Measurements from ENCODE around the gene NOP16. TPM values are rescaled to one million over a fixed set of nuclear protein-coding genes. Genes with fewer than 3 reads are reported as not detected.

Gene NOP16
- total RNA-seq, 4 donors from 2014 or later, result 21.6 to 43.5 (median 33.9) TPM

DNA sequence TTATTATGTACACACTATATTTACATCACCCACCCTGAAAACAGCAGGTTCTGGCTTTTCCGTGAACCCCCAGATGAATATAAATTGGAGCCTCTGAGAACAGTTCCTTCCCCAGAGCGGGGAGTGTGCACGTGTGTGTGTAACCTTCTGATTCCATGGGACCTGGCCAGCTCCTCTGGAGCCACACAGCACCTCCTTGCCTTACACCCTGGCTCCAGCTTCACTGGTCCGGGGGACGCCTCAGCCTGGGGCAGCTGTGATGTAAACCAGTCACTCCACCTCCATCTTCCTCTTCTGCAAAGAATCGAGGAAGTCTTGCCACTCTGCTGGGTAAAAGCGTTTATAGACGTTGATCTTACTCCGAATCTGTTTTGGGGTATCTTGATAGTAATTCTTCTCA, 4.4 kb downstream of the NOP16 start:
- Histone ChIP-seq H3K27ac (peak overlapping the region; percentile 92 to 98 (median 96)), H3K36me3 (peaks cover 0 to 38% of the 10 kb centered on the region in 2 donors), H3K4me1 (peaks cover 43 to 56% of the 10 kb centered on the region in 2 donors), H3K27me3 (no peaks in the 10 kb centered on the region), H3K9me3 (no peaks in the 10 kb centered on the region), H3K4me3 (no peak overlapping the region)
- TF ChIP-seq, protein P1, sequence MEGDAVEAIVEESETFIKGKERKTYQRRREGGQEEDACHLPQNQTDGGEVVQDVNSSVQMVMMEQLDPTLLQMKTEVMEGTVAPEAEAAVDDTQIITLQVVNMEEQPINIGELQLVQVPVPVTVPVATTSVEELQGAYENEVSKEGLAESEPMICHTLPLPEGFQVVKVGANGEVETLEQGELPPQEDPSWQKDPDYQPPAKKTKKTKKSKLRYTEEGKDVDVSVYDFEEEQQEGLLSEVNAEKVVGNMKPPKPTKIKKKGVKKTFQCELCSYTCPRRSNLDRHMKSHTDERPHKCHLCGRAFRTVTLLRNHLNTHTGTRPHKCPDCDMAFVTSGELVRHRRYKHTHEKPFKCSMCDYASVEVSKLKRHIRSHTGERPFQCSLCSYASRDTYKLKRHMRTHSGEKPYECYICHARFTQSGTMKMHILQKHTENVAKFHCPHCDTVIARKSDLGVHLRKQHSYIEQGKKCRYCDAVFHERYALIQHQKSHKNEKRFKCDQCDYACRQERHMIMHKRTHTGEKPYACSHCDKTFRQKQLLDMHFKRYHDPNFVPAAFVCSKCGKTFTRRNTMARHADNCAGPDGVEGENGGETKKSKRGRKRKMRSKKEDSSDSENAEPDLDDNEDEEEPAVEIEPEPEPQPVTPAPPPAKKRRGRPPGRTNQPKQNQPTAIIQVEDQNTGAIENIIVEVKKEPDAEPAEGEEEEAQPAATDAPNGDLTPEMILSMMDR (IDR thresholded peaks at IDR 0.05 in 4 of 5, conservative IDR thresholded peaks at IDR 0.05 in 1 of 5), result no peak
- TF ChIP-seq POLR2A (IDR thresholded peaks at IDR 0.05), result no peak
- DNase-seq (no peak), ATAC-seq (no peak)
- intact Hi-C loops (cut with DNase I; ENCODE audit: low total_unique reads), result loop anchor here (10.0 kb wide), 3 partner anchors 261 to 1161 kb away; partner anchors contain the start of genes TSPAN17 and ZNF346
- in situ Hi-C loops (cut with MboI; ENCODE audit: low sequenced_read_pairs in 4 of 4), result no loop called here

DNA sequence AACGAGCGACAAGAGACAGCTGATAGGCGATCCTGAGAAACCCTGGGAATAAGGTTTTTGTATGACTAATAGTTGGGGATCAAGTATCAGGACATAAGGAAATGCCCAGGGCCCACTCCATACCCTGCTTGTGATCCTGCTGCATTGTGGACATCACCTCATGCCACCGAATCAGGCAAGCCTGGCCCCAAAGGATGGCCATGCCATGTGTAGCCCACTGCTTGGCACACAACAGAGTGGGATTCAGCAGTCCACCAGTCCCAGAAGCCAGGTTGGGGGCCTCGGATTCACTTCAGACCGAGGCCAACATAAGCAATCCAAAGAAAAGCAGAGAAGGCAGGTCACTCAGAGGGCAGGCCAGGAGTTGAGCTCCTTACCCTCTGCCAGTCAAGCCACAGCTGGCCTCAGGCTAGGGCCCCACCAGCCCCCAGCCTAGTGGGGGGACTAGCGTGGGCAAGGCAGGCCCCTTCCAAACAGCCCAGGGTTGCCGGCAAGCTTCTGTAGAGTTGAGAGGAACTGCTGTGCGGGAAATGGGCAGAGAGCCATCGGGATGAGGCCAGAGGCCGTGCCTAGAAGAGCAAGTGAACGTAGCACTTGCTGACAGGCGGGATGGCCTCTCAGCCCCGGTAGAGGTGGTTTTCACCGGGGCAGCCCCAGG, 5.0 kb downstream of the NOP16 start:
- H3K36me3 ChIP-seq, result peaks cover 0 to 38% of the 10 kb centered on the region in 2 donors
- in situ Hi-C loops (cut with MboI; ENCODE audit: low sequenced_read_pairs in 4 of 4) (no loop called here), intact Hi-C loops (cut with DNase I; ENCODE audit: low total_unique reads) (loop anchor here (10.0 kb wide), 3 partner anchors 261 to 1161 kb away; partner anchors contain the start of genes TSPAN17 and ZNF346)
- peaks cover 43 to 56% of the 10 kb centered on the region in 2 donors for H3K4me1 ChIP-seq
- H3K27ac ChIP-seq, result peak overlapping the region; percentile 92 to 98 (median 96)
- no peaks in the 10 kb centered on the region for H3K9me3 ChIP-seq
- no peak overlapping the region for H3K4me3 ChIP-seq
- H3K27me3 ChIP-seq, result no peaks in the 10 kb centered on the region
- DNase-seq, result no peak
- no peak for ATAC-seq
- TF ChIP-seq, protein P1 (IDR thresholded peaks at IDR 0.05 in 4 of 5, conservative IDR thresholded peaks at IDR 0.05 in 1 of 5), result no peak
- TF ChIP-seq POLR2A (IDR thresholded peaks at IDR 0.05), result no peak

DNA sequence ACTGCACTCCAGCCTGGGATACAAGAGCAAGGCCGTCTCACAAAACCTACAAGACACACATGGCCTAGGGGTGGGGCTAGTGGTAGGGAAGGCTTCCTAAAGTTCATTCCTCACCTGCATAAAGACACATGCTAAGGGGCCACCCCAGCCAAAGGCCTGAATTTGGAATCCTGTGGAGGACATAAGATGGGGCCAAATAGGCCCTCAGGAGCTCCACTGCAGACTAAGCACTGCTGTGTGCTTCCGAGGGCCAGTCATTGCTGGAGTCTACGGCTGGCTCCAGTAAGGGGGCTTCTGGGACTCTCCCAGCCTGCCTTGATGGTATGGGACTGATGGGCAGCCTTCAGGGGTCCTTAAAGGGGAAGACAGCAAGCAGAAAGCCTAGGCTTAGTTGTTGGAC, 5.7 kb downstream of the NOP16 start:
- in situ Hi-C loops (cut with MboI; ENCODE audit: low sequenced_read_pairs in 4 of 4) (no loop called here), intact Hi-C loops (cut with DNase I; ENCODE audit: low total_unique reads) (loop anchor here (10.0 kb wide), 3 partner anchors 262 to 1162 kb away; partner anchors contain the start of genes TSPAN17 and ZNF346)
- Histone ChIP-seq H3K36me3 (peaks cover 0 to 38% of the 10 kb centered on the region in 2 donors), H3K4me3 (no peak overlapping the region), H3K9me3 (no peaks in the 10 kb centered on the region), H3K27me3 (no peaks in the 10 kb centered on the region), H3K4me1 (peaks cover 42 to 54% of the 10 kb centered on the region in 2 donors), H3K27ac (peak overlapping the region; percentile 92 to 98 (median 96))
- DNase-seq, result no peak
- TF ChIP-seq POLR2A (IDR thresholded peaks at IDR 0.05), result no peak
- TF ChIP-seq, protein P1 (IDR thresholded peaks at IDR 0.05 in 4 of 5, conservative IDR thresholded peaks at IDR 0.05 in 1 of 5), result no peak
- no peak for ATAC-seq

GRCh38 chr5:176381979-176382378, 6.4 kb downstream of the NOP16 start:
- peaks cover 0 to 38% of the 10 kb centered on the region in 2 donors for H3K36me3 ChIP-seq

More at GRCh38 chr5:176381979-176382378, 6.4 kb downstream of the NOP16 start:
- peak overlapping the region; percentile 92 to 98 (median 96) for H3K27ac ChIP-seq
- ATAC-seq, result peak; percentile 65 to 70
- peak in 1 of 2 donors; percentile 5 for TF ChIP-seq POLR2A (IDR thresholded peaks at IDR 0.05)
- TF ChIP-seq, protein P1 (IDR thresholded peaks at IDR 0.05 in 4 of 5, conservative IDR thresholded peaks at IDR 0.05 in 1 of 5), result no peak
- no peaks in the 10 kb centered on the region for H3K9me3 ChIP-seq
- in situ Hi-C loops (cut with MboI; ENCODE audit: low sequenced_read_pairs in 4 of 4) (no loop called here), intact Hi-C loops (cut with DNase I; ENCODE audit: low total_unique reads) (loop anchor here (10.0 kb wide), 3 partner anchors 263 to 1163 kb away; partner anchors contain the start of genes TSPAN17 and ZNF346)
- H3K4me1 ChIP-seq, result peaks cover 35 to 47% of the 10 kb centered on the region in 2 donors
- peak; percentile 58 to 80 for DNase-seq
- H3K27me3 ChIP-seq, result no peaks in the 10 kb centered on the region
- H3K4me3 ChIP-seq, result no peak overlapping the region

Data from gastrocnemius medialis (tissue), 4 donors.